Measurements from ENCODE around the gene HNRNPD. TPM values are rescaled to one million over a fixed set of nuclear protein-coding genes. Genes with fewer than 3 reads are reported as not detected.

HNRNPD gene
- polyA plus RNA-seq, 1 donor from 2014 or later, result 144 TPM

- Histone ChIP-seq H3K9me3 (ENCODE audit: low read length) (no peaks in the 10 kb centered on the region), H3K27me3 (ENCODE audit: insufficient read depth, low read depth, low read length) (no peaks in the 10 kb centered on the region), H3K79me2 (replicated peaks; ENCODE audit: insufficient read depth, low read length) (peaks cover 100% of the 10 kb centered on the region), H3K4me3 (ENCODE audit: low read length) (no peak overlapping the region), H3K36me3 (ENCODE audit: insufficient read depth, low read length) (no peaks in the 10 kb centered on the region), H3K4me2 (ENCODE audit: low read length) (no peak overlapping the region), H3F3A (ENCODE audit: insufficient read depth, low read length, poor library complexity, severe bottlenecking) (no peaks in the 10 kb centered on the region), H3K9me2 (ENCODE audit: insufficient read depth, low read length) (no peaks in the 10 kb centered on the region), H3K9ac (ENCODE audit: low read length) (no peak overlapping the region), H2AFZ (ENCODE audit: low read depth, low read length) (no peak overlapping the region), H4K20me1 (ENCODE audit: insufficient read depth) (peaks cover 33% of the 10 kb centered on the region), H3K27ac (ENCODE audit: low read length) (no peak overlapping the region)
- TF ChIP-seq TAF1 (IDR thresholded peaks at IDR 0.05; ENCODE audit: low read depth) (no peak), SMC3 (conservative IDR thresholded peaks at IDR 0.05; ENCODE audit: poor library complexity) (no peak), REST (IDR thresholded peaks at IDR 0.05; ENCODE audit: borderline replicate concordance) (no peak), MXI1 (conservative IDR thresholded peaks at IDR 0.05; ENCODE audit: poor library complexity, severe bottlenecking) (no peak), RAD21 (conservative IDR thresholded peaks at IDR 0.05) (no peak), EZH2 (IDR thresholded peaks at IDR 0.05; ENCODE audit: borderline replicate concordance, insufficient read depth, low read length, poor library complexity, severe bottlenecking) (no peak), EP300 (conservative IDR thresholded peaks at IDR 0.05; ENCODE audit: poor library complexity, severe bottlenecking) (no peak), POLR2AphosphoS5 (IDR thresholded peaks at IDR 0.05) (no peak), CTCF (IDR thresholded peaks at IDR 0.05; ENCODE audit: poor library complexity, severe bottlenecking) (no peak)
These were observed 9.8 kb downstream of the HNRNPD start for GRCh38 chr4:82363896-82364487.

- Histone ChIP-seq H3K9me2 (ENCODE audit: insufficient read depth, low read length) (no peaks in the 10 kb centered on the region), H3K27ac (ENCODE audit: low read length) (no peak overlapping the region), H3K79me2 (replicated peaks; ENCODE audit: insufficient read depth, low read length) (peaks cover 96% of the 10 kb centered on the region), H3K36me3 (ENCODE audit: insufficient read depth, low read length) (no peaks in the 10 kb centered on the region), H3K4me3 (ENCODE audit: low read length) (no peak overlapping the region), H3K4me2 (ENCODE audit: low read length) (no peak overlapping the region), H4K20me1 (ENCODE audit: insufficient read depth) (peaks cover 28% of the 10 kb centered on the region), H2AFZ (ENCODE audit: low read depth, low read length) (no peak overlapping the region), H3K9ac (ENCODE audit: low read length) (no peak overlapping the region), H3K27me3 (ENCODE audit: insufficient read depth, low read depth, low read length) (no peaks in the 10 kb centered on the region), H3F3A (ENCODE audit: insufficient read depth, low read length, poor library complexity, severe bottlenecking) (no peaks in the 10 kb centered on the region), H3K9me3 (ENCODE audit: low read length) (no peaks in the 10 kb centered on the region)
- TF ChIP-seq TAF1 (IDR thresholded peaks at IDR 0.05; ENCODE audit: low read depth) (no peak), CTCF (IDR thresholded peaks at IDR 0.05; ENCODE audit: poor library complexity, severe bottlenecking) (no peak)
These were observed 11.2 kb downstream of the HNRNPD start for GRCh38 chr4:82362565-82362964.
